GM12874 (cell line): ENCODE measurements around the gene BTNL2.

Experiments
- TF ChIP-seq, protein P1 (sequence below): IDR thresholded peaks from 2 replicates; pipeline ENCODE4 v1.5.1; 2011; ENCODE audit warnings: low read depth, mild to moderate bottlenecking, control low read depth, low read length, moderate library complexity; ENCODE audit not compliant: insufficient read depth

Gene BTNL2

DNA sequence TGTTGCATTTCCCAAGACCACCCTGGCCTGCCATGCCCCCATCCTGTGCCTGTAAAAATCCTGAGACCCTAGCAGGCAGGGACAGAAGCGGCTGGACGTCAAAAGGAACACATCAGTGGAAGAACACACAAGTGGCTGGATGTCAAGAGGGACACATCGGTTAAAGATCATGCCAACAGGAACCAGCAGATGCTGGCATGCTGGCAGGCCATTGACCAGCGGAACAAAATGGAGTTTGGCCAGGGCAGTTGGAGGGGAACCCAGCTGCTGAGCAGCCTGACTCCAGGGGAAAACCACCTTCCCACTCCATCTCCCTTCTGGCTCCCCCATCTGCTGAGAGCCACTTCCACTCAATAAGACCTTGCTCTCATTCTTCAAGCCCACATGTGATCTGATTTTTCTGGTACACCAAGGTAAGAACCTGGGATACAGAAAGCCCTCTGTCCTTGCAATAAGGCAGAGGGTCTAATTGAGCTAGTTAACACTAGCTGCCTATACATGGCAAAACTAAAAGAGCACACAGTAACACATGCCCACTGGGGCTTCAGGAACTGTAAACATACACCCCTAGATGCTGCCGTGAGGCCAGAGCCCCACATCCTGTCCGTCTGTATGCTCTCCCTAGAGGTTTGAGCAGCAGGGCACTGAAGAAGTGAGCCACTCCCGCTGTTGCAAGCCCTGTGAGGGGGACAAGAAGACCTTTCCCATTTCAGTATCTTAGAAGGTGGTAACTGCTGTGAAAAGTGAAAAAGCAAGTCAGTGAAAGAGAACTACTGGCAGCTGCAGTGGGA lies 31.0 kb downstream of the BTNL2 start:
- TF ChIP-seq, protein P1, sequence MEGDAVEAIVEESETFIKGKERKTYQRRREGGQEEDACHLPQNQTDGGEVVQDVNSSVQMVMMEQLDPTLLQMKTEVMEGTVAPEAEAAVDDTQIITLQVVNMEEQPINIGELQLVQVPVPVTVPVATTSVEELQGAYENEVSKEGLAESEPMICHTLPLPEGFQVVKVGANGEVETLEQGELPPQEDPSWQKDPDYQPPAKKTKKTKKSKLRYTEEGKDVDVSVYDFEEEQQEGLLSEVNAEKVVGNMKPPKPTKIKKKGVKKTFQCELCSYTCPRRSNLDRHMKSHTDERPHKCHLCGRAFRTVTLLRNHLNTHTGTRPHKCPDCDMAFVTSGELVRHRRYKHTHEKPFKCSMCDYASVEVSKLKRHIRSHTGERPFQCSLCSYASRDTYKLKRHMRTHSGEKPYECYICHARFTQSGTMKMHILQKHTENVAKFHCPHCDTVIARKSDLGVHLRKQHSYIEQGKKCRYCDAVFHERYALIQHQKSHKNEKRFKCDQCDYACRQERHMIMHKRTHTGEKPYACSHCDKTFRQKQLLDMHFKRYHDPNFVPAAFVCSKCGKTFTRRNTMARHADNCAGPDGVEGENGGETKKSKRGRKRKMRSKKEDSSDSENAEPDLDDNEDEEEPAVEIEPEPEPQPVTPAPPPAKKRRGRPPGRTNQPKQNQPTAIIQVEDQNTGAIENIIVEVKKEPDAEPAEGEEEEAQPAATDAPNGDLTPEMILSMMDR, result no peak

DNA sequence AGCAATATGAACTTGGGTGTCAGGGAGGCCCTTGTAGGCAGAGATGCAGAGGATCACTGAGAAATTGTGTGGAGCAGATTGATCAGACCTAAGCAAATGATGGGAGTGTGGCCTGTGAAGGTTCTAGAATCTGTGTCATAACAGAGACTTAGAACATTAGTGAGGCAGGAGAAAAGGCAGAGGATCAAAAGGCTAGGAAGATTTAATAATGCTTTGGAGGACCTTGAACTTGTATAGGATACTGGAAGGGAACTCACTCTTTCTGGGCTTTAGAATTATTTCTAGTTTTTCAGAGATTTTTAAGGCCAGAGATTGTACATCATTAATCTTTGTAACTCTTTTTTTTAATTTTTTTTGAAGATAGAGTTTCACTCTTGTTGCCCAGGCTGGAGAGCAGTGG lies 35.2 kb downstream of the BTNL2 start, which contains the start of gene TSBP1:
TSS of gene TSBP1 (minus strand) at position 101 of the 400 bp plus-strand sequence. CDS start 197 bp downstream, outside the sequence.
- TF ChIP-seq, protein P1, result no peak

DNA sequence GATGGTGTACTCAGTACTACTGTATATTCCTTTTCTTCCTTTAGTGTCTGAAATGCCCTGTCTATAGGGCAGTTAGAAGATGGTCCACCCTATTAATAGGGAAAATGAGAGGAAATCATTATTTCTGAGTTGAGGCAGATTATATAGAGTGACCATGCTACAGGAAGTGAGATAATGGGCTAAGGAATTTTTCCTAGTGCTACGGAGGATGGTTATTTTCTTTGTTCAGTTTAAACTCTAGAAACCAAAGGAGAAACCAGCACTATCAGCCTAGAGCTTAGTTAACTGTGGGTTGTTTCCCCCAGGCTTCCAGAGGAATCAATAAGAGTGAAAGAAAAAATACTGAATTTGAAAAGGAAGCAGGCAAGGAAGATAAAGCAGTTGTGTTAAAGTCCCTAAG lies 35.8 kb downstream of the BTNL2 start:
- TF ChIP-seq, protein P1, result no peak

- TF ChIP-seq, protein P1, result no peak
Measured at GRCh38 chr6:32370505-32370904, 36.5 kb downstream of the BTNL2 start.

DNA sequence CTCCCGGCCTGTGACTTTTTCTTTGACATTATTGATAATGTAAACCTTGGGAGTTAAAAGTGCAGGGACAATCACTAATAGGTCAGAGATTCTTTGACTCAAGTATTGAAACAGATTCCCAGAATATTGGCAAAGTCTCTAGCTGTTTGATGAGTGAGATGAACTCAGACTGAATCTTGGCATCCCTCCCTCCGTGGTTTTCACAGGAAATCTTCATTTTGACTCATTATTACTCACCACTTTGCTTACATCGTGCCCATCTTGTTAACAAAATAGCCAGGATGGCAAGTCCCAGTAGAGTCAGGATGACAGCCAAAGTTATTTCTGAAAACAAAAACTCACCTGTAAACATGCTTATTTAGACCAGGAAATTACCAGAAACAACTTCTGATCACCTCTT lies 37.3 kb downstream of the BTNL2 start:
- TF ChIP-seq, protein P1, result no peak

GRCh38 chr6:32367644-32368043 lies 39.3 kb downstream of the BTNL2 start:
- TF ChIP-seq, protein P1, result no peak

DNA sequence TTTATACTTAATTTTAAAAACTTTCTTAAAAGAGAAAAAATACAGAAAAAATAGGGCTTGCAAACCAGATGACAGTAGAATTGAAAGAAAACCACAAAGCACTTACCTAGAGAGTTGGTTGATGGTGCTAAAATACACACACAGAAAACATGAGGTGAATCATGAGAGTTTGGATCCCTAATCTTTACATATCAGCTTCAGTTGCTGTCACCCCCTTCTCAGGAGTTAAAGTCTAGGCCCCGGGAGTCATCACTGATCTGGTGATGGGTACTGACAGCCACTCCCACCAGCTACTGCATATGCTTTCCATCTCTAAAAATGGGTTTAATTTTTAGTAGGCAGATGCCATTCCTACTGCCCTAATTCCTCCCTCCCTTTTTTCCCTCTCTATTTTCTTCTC lies 52.0 kb downstream of the BTNL2 start:
- TF ChIP-seq, protein P1, result no peak
